Smooth muscle cell (in vitro differentiated cells): ENCODE data around the gene PILRA. TPM values are rescaled to one million over a fixed set of nuclear protein-coding genes. Genes with fewer than 3 reads are reported as not detected.
A peak's percentile ranks its signal among the peaks of the same experiment; 100 is the strongest.

Experiments used
- DNase-seq: peaks from one replicate; lab custom pipeline; 2025; ENCODE audit not compliant: unreplicated experiment; lab: John Stamatoyannopoulos, UW
- H2AFZ ChIP-seq: fragments of 200-600 bp; sonication (generic); 2 replicates; pipeline ENCODE4 v1.6.0; 2016; ENCODE audit warnings: antibody characterized with exemption, low read depth, mild to moderate bottlenecking
- H3F3A ChIP-seq: fragments of 200-600 bp; sonication (generic); 2 replicates; pipeline ENCODE4 v1.6.0; 2017; ENCODE audit warnings: antibody characterized with exemption, low read depth
- H3K27ac ChIP-seq: fragments of 200-600 bp; sonication (generic); 2 replicates; pipeline ENCODE4 v1.5.1; 2016; ENCODE audit warnings: low read depth, mild to moderate bottlenecking
- H3K27me3 ChIP-seq: fragments of 200-600 bp; sonication (generic); 2 replicates; pipeline ENCODE4 v1.6.1; 2016; ENCODE audit warnings: low read depth, mild to moderate bottlenecking
- H3K36me3 ChIP-seq: fragments of 200-600 bp; sonication (generic); 2 replicates; pipeline ENCODE4 v1.5.1; 2016; ENCODE audit warnings: low read depth
- H3K4me1 ChIP-seq: fragments of 200-600 bp; sonication (generic); 2 replicates; pipeline ENCODE4 v1.5.1; 2016; ENCODE audit warnings: low read depth
- H3K4me2 ChIP-seq: fragments of 200-600 bp; sonication (generic); 2 replicates; pipeline ENCODE4 v1.6.0; 2016; ENCODE audit warnings: mild to moderate bottlenecking
- H3K4me3 ChIP-seq: fragments of 200-600 bp; sonication (generic); 2 replicates; pipeline ENCODE4 v1.5.1; 2016; ENCODE audit warnings: mild to moderate bottlenecking
- H3K79me2 ChIP-seq: fragments of 200-600 bp; sonication (generic); 2 replicates; pipeline ENCODE4 v1.6.0; 2016; ENCODE audit warnings: low read depth, mild to moderate bottlenecking
- H3K9ac ChIP-seq: fragments of 200-600 bp; sonication (generic); 2 replicates; pipeline ENCODE4 v1.6.0; 2016; ENCODE audit warnings: low read depth
- H3K9me3 ChIP-seq: fragments of 200-600 bp; sonication (generic); replicated peaks from 2 replicates; pipeline ENCODE4 v1.5.1; 2016; ENCODE audit warnings: low read depth
- H4K20me1 ChIP-seq: fragments of 200-600 bp; sonication (generic); 2 replicates; pipeline ENCODE4 v1.6.0; 2016; ENCODE audit warnings: low read depth
- WGBS: methylation state at CpG from one replicate; pipeline ENCODE4 v1.1.7; 2016; ENCODE audit warnings: low lambda C conversion rate; 5-methylcytosine and 5-hydroxymethylcytosine counted together
- polyA plus RNA-seq: library from polyadenylated mRNA; unstranded; fragments of >200 nt; fragmentation: Nextera tagmentation; extraction: Ambion mirVana; gene quantifications from 2 replicates; pipeline ENCODE4 v1.2.1, GENCODE V29; 2016
- total RNA-seq: library from RNA; depleted of rRNA; stranded (reverse); fragments of >200 nt; gene quantifications from 2 replicates; pipeline ENCODE4 v1.2.3, GENCODE V29; 2014
- TF ChIP-seq, protein P1 (sequence below): fragments of 200-600 bp; sonication (generic); IDR thresholded peaks from 2 replicates; pipeline ENCODE4 v1.5.1; 2017; ENCODE audit warnings: borderline replicate concordance, mild to moderate bottlenecking, antibody characterized with exemption; ENCODE audit not compliant: insufficient read depth, poor library complexity, severe bottlenecking

PILRA gene
- total and polyA plus RNA-seq, 2 experiments from 2014 or later = 1.4 to 2.0 TPM

GRCh38 chr7:100398239-100398638 is 25.0 kb downstream of the PILRA start:
- WGBS = 74% methylated on average over 2 of the region's 2 CpGs
- Histone ChIP-seq H3F3A (no peaks in the 10 kb centered on the region), H3K36me3 (no peaks in the 10 kb centered on the region), H3K4me3 (no peak overlapping the region), H3K9me3 (no peaks in the 10 kb centered on the region), H3K27ac (no peak overlapping the region), H3K4me2 (no peak overlapping the region), H4K20me1 (no peaks in the 10 kb centered on the region), H3K79me2 (no peaks in the 10 kb centered on the region), H3K27me3 (peaks cover 14% of the 10 kb centered on the region), H2AFZ (no peak overlapping the region), H3K4me1 (no peaks in the 10 kb centered on the region), H3K9ac (no peak overlapping the region)
- no peak for DNase-seq
- TF ChIP-seq, protein P1, sequence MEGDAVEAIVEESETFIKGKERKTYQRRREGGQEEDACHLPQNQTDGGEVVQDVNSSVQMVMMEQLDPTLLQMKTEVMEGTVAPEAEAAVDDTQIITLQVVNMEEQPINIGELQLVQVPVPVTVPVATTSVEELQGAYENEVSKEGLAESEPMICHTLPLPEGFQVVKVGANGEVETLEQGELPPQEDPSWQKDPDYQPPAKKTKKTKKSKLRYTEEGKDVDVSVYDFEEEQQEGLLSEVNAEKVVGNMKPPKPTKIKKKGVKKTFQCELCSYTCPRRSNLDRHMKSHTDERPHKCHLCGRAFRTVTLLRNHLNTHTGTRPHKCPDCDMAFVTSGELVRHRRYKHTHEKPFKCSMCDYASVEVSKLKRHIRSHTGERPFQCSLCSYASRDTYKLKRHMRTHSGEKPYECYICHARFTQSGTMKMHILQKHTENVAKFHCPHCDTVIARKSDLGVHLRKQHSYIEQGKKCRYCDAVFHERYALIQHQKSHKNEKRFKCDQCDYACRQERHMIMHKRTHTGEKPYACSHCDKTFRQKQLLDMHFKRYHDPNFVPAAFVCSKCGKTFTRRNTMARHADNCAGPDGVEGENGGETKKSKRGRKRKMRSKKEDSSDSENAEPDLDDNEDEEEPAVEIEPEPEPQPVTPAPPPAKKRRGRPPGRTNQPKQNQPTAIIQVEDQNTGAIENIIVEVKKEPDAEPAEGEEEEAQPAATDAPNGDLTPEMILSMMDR = no peak

DNA sequence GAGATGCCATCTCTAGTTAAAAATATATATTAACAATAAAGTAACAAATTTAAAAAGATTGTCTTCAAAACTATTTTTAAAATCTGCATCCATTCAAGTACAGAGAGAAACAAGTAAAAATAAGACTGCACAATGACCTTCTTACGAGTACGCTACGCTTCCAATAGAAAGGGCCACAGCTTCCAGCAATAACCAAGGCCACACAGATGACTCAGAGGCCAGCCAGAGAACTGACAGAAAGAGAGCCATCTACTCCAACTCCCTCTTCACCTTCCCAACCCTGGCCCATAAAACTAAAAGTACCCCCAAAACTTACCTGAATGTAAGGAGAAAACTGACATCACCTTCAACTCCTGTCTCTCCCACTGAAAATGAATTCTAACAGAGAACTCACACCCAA is 26.8 kb downstream of the PILRA start:
- Histone ChIP-seq H3K79me2 (no peaks in the 10 kb centered on the region), H3F3A (no peaks in the 10 kb centered on the region), H3K9ac (no peak overlapping the region), H3K9me3 (no peaks in the 10 kb centered on the region), H2AFZ (no peak overlapping the region), H3K4me1 (no peaks in the 10 kb centered on the region), H3K27me3 (peaks cover 13% of the 10 kb centered on the region), H4K20me1 (no peaks in the 10 kb centered on the region), H3K27ac (no peak overlapping the region), H3K4me3 (no peak overlapping the region), H3K4me2 (no peak overlapping the region), H3K36me3 (no peaks in the 10 kb centered on the region)
- 94% methylated on average over 3 of the region's 3 CpGs for WGBS
- no peak for DNase-seq
- TF ChIP-seq, protein P1 = no peak

DNA sequence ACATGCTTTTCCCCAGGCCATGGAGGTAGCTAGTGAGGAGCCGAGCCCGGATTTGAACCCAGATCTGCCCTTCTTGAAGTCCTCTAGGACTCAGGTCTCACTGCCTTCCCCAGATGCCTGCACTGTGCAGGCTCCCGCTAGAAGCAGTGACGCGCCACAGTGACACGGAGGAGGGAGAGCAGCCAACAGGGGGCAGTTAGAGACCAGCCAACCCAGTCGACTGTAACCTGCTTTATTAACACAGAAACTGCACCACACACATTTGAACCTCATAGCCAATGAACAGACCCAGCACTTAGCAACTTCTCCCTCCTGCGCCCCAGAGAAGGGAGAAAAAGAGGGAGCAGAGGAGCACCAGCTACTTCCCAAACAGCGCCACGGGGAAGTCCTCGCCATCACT is 27.4 kb downstream of the PILRA start:
- no peak overlapping the region for H3K27ac ChIP-seq

GRCh38 chr7:100401811-100402210 is 28.5 kb downstream of the PILRA start:
- no peak overlapping the region for H2AFZ ChIP-seq
- H3F3A ChIP-seq = no peaks in the 10 kb centered on the region
- DNase-seq = no peak
- no peak overlapping the region for H3K4me3 ChIP-seq
- 69% methylated on average over 5 of the region's 5 CpGs for WGBS
- no peaks in the 10 kb centered on the region for H3K4me1 ChIP-seq
- H3K79me2 ChIP-seq = no peaks in the 10 kb centered on the region
- no peaks in the 10 kb centered on the region for H3K9me3 ChIP-seq
- no peak overlapping the region for H3K9ac ChIP-seq
- no peaks in the 10 kb centered on the region for H3K36me3 ChIP-seq
- no peak overlapping the region for H3K4me2 ChIP-seq
- H4K20me1 ChIP-seq = no peaks in the 10 kb centered on the region
- TF ChIP-seq, protein P1 = no peak
- H3K27ac ChIP-seq = no peak overlapping the region
- H3K27me3 ChIP-seq = peaks cover 12% of the 10 kb centered on the region

More for the DNA sequence above, 27.4 kb downstream of the PILRA start:
- Histone ChIP-seq H3K27me3 (peaks cover 12% of the 10 kb centered on the region), H3K4me3 (no peak overlapping the region), H3K9me3 (no peaks in the 10 kb centered on the region), H3K4me2 (no peak overlapping the region), H3K9ac (no peak overlapping the region), H3K36me3 (no peaks in the 10 kb centered on the region), H4K20me1 (no peaks in the 10 kb centered on the region), H3K79me2 (no peaks in the 10 kb centered on the region), H3F3A (no peaks in the 10 kb centered on the region), H2AFZ (no peak overlapping the region), H3K4me1 (no peaks in the 10 kb centered on the region)
- TF ChIP-seq, protein P1 = peak; percentile 19
- no peak for DNase-seq
- 66% methylated on average over 11 of the region's 11 CpGs for WGBS
